A673 (cell line): ENCODE results near the gene SCRG1. TPM values are rescaled to one million over a fixed set of nuclear protein-coding genes. Genes with fewer than 3 reads are reported as not detected.
A peak's percentile ranks its signal among the peaks of the same experiment; 100 is the strongest.

Source experiments
- BruUV-seq: library from RNA; stranded (reverse); fragments of 400-500 nt; replicated peaks from 2 replicates; lab custom pipeline; 2021; lab: Mats Ljungman, UMichigan
- CTCF ChIA-PET: fragments of 300-600 bp; sonication (Branson Sonifier 250); formaldehyde crosslinking; loops from one replicate; lab custom pipeline; 2022; ENCODE audit warnings: antibody characterized with exemption; lab: Charles Lee
- POLR2A ChIA-PET: fragments of 300-600 bp; sonication (Branson Sonifier 250); formaldehyde crosslinking; loops from one replicate; lab custom pipeline; 2022; ENCODE audit warnings: antibody characterized with exemption; ENCODE audit not compliant: low non-redundant PET; lab: Charles Lee
- DNase-seq: peaks from one replicate; pipeline ENCODE4 v3.0.0-alpha.2; 2015; ENCODE audit warnings: low spot score
- H3K27ac ChIP-seq: fragments of 200-600 bp; sonication (generic); 2 replicates; pipeline ENCODE4 v1.5.1; 2016; ENCODE audit warnings: mixed run types, low read depth, mild to moderate bottlenecking, mixed read lengths, antibody characterized with exemption, low read length; ENCODE audit not compliant: poor library complexity, severe bottlenecking
- H3K27me3 ChIP-seq: fragments of 200-600 bp; sonication (generic); replicated peaks from 2 replicates; pipeline ENCODE4 v1.6.1; 2017; ENCODE audit warnings: mixed run types, low read depth, mild to moderate bottlenecking, mixed read lengths, antibody characterized with exemption, low read length; ENCODE audit not compliant: insufficient read depth, poor library complexity
- H3K36me3 ChIP-seq: fragments of 200-600 bp; sonication (generic); 2 replicates; pipeline ENCODE4 v1.6.1; 2016; ENCODE audit warnings: mixed run types, mild to moderate bottlenecking, mixed read lengths, antibody characterized with exemption, low read length; ENCODE audit not compliant: insufficient read depth, poor library complexity, severe bottlenecking
- H3K4me1 ChIP-seq: fragments of 200-600 bp; sonication (generic); 2 replicates; pipeline ENCODE4 v1.6.1; 2017; ENCODE audit warnings: mixed run types, mild to moderate bottlenecking, mixed read lengths, antibody characterized with exemption, low read length; ENCODE audit not compliant: insufficient read depth, poor library complexity, severe bottlenecking
- H3K4me3 ChIP-seq: fragments of 200-600 bp; sonication (generic); 2 replicates; pipeline ENCODE4 v1.5.1; 2016; ENCODE audit warnings: low read depth, mixed run types, mild to moderate bottlenecking, mixed read lengths, low read length; ENCODE audit not compliant: poor library complexity, severe bottlenecking
- H3K9me3 ChIP-seq: fragments of 200-600 bp; sonication (generic); 2 replicates; pipeline ENCODE4 v1.6.1; 2016; ENCODE audit warnings: mixed run types, low read depth, mild to moderate bottlenecking, mixed read lengths, antibody characterized with exemption, low read length; ENCODE audit not compliant: poor library complexity, severe bottlenecking
- EZH2 ChIP-seq: fragments of 200-600 bp; sonication (generic); IDR thresholded peaks from 2 replicates; pipeline ENCODE4 v1.6.1; 2017; ENCODE audit warnings: borderline replicate concordance, low read depth, mild to moderate bottlenecking, mixed read lengths, antibody characterized with exemption, low read length; ENCODE audit not compliant: poor library complexity, severe bottlenecking
- intact Hi-C: fragments of 100-400 bp; cut with micrococcal nuclease; formaldehyde crosslinking; loops from one replicate; pipeline ENCODE4 v1.10.0; 2022; ENCODE audit not compliant: unreplicated experiment
- total RNA-seq: library from RNA; stranded (reverse); gene quantifications from 2 replicates; pipeline ENCODE4 v1.2.3, GENCODE V29; 2021
- TF ChIP-seq, protein P1 (sequence below): fragments of 300-800, 200-600 bp; sonication (generic); conservative IDR thresholded peaks from 2 replicates; pipeline ENCODE4 v1.5.1; 2017; ENCODE audit warnings: low read depth, mild to moderate bottlenecking, antibody characterized with exemption, low read length, moderate library complexity, mixed read lengths

Gene SCRG1
- total RNA-seq, 1 experiment from 2014 or later = 0.09 TPM

DNA sequence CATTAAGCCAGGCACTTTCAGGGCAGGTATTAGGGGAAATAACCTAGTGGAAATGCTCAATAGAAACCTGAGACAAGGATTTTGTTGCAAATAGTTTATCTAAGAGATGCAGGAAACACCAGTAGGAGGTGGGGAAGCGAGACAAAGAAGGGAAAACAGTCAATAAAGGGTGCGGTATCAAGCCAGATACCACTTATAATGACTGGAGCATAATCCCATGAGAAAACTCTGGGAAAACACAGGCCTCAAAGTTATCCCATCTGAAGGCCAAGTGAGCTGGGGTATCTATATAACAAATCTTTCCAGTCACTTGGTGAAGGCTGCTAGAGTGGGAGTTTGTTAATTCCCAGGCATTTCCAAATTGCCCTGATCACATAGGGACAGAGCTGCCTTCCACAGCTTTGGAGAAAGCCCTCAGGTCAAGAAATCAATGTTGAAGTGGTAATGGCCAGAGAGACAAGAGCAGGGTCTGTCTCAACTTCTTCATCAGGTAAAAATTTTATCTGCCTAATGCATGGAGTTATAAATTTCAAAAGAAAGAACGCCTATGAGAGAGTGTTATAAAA is 55.0 kb downstream of the SCRG1 start:
- DNase-seq = no peak
- BruUV-seq = no TSS peak

DNA sequence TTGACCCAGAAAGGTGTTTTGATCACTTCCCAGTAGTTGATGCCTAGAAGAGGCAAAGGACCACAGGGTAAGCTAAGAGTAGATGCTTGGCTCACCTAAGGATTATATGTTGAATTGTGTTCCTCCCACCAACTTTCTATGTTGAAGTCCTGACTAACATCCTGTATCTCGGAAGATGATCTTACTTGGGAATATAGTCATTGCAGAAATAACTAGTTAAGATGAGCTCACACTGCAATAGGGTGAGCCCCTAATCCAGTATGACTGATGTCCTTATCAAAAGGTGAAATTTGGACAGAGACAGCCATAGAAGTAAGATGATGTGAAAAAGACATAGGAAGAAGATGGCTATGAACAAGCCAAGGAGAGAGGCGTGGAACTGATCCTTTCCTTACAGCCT is 61.5 kb downstream of the SCRG1 start:
- Histone ChIP-seq H3K36me3 (peaks cover 10% of the 10 kb centered on the region), H3K27me3 (no peaks in the 10 kb centered on the region), H3K4me1 (peaks cover 35% of the 10 kb centered on the region), H3K4me3 (no peak overlapping the region), H3K9me3 (no peaks in the 10 kb centered on the region), H3K27ac (no peak overlapping the region)
- ChIA-PET POLR2A (no interaction called here), CTCF (no interaction called here)
- no peak for TF ChIP-seq EZH2
- TF ChIP-seq, protein P1, sequence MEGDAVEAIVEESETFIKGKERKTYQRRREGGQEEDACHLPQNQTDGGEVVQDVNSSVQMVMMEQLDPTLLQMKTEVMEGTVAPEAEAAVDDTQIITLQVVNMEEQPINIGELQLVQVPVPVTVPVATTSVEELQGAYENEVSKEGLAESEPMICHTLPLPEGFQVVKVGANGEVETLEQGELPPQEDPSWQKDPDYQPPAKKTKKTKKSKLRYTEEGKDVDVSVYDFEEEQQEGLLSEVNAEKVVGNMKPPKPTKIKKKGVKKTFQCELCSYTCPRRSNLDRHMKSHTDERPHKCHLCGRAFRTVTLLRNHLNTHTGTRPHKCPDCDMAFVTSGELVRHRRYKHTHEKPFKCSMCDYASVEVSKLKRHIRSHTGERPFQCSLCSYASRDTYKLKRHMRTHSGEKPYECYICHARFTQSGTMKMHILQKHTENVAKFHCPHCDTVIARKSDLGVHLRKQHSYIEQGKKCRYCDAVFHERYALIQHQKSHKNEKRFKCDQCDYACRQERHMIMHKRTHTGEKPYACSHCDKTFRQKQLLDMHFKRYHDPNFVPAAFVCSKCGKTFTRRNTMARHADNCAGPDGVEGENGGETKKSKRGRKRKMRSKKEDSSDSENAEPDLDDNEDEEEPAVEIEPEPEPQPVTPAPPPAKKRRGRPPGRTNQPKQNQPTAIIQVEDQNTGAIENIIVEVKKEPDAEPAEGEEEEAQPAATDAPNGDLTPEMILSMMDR = no peak
- intact Hi-C loops = loop anchor here (10.0 kb wide), 1 partner anchor 977 kb away; no protein-coding TSS in a partner anchor
- DNase-seq = no peak
- BruUV-seq = no TSS peak

More for the DNA sequence above, 55.0 kb downstream of the SCRG1 start:
- Histone ChIP-seq H3K9me3 (no peaks in the 10 kb centered on the region), H3K36me3 (no peaks in the 10 kb centered on the region), H3K27me3 (no peaks in the 10 kb centered on the region), H3K27ac (no peak overlapping the region), H3K4me1 (peaks cover 32% of the 10 kb centered on the region), H3K4me3 (no peak overlapping the region)
- TF ChIP-seq, protein P1 = no peak
- TF ChIP-seq EZH2 = no peak
- POLR2A ChIA-PET = no interaction called here
- CTCF ChIA-PET = no interaction called here
- intact Hi-C loops = no loop called here

DNA sequence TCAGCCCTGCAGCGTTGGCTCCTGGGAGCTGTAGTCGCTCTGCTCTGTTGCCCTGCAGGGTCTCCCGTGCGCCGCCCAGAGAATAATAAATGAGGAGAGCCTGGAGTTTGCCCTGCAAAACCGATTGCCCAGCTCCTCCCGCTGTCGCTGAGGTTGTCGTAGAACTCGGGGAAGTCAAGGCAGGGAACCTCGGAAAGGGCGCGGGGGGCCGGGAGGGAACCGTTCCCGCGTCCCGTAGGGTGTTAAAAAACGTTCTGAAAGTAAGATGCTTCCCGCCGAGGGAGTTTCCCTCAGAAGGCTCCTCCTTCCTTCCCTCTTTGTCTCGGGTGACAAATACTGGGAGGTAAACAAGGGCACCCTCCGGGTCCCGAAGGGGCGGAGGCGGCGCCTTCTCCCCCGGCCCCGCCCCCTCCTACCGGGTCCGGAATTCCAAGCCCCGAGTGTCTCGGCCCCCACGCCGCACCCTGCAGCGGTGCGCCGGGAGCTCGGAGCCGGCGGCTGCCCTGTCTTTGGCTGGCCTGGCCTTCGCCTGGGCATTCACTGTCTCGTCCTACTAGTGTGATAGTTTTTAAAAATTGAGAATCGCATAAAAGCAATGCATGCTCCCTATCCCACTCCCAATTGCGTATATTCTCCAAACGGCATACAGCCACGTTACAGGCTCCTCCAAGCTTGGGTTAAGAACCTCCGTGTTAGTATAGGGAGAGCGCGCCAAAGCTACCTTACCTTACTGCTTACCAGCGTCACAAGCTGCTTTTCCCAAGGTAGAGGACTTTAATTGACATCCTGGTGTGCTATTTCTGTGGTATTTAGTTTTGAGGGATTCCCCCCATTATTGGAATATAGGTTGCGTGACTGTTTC is 63.8 kb downstream of the SCRG1 start:
- no peaks in the 10 kb centered on the region for H3K27me3 ChIP-seq
- CTCF ChIA-PET = interaction anchor here (1.0 kb wide), 1 partner anchor 80 kb away, joined by 3 read pairs; no protein-coding TSS in a partner anchor
- BruUV-seq = no TSS peak
- DNase-seq = peak; percentile 97
- peak overlapping the region; percentile 93 for H3K4me3 ChIP-seq
- intact Hi-C loops = loop anchor here (1.0 to 10.0 kb wide), 3 partner anchors 36 to 980 kb away; partner anchors contain the start of gene SAP30
- no peak for TF ChIP-seq EZH2
- TF ChIP-seq, protein P1 = no peak
- H3K4me1 ChIP-seq = peaks cover 25% of the 10 kb centered on the region
- H3K36me3 ChIP-seq = peaks cover 32% of the 10 kb centered on the region
- H3K9me3 ChIP-seq = no peaks in the 10 kb centered on the region
- POLR2A ChIA-PET = interaction anchor here (0.6 to 1.1 kb wide), 5 partner anchors 10 to 80 kb away, joined by 3 to 11 read pairs (median 3); partner anchors contain the start of gene SAP30
- peak overlapping the region; percentile 99 for H3K27ac ChIP-seq

Other genes with a start within 250 kb of the SCRG1 start
- gene GALNT7, start 230.3 kb downstream of the SCRG1 start, total RNA-seq = 89.7 and 90.7 TPM in 2 replicates
- gene HMGB2, start 64.8 kb downstream of the SCRG1 start, total RNA-seq = 392 and 435 TPM in 2 replicates
- gene SAP30, start 28.2 kb downstream of the SCRG1 start, total RNA-seq = 56.5 and 64.3 TPM in 2 replicates
- gene HAND2, start 131.1 kb upstream of the SCRG1 start, total RNA-seq = 22.7 and 24.0 TPM in 2 replicates